ENCODE data around the gene SUMO2.

SUMO2 gene

GRCh38 chr17:75146592-75146991, 36.2 kb downstream of the SUMO2 start:
- Histone ChIP-seq H3K4me1 (ENCODE audit: control insufficient read depth, low read length) (peaks cover 6% of the 10 kb centered on the region; the same call in 1 of the 2 replicates), H3K9me2 (replicated peaks; ENCODE audit: control insufficient read depth, low read length) (no peaks in the 10 kb centered on the region), H3K27ac (ENCODE audit: low read depth, low read length) (no peak overlapping the region), H4K20me1 (ENCODE audit: control insufficient read depth, insufficient read depth, low read depth, low read length) (no peaks in the 10 kb centered on the region; the same call in 1 of the 2 replicates), H3K4me2 (ENCODE audit: low read length) (no peak overlapping the region), H3K9me3 (ENCODE audit: control insufficient read depth, insufficient read depth, low read length) (no peaks in the 10 kb centered on the region), H3K79me2 (ENCODE audit: control insufficient read depth, low read length) (peaks cover 48% of the 10 kb centered on the region), H3K36me3 (ENCODE audit: control insufficient read depth, low read length) (peaks cover 79% of the 10 kb centered on the region), H3K4me3 (ENCODE audit: low read length) (no peak overlapping the region), H3K27me3 (ENCODE audit: control insufficient read depth, low read length) (no peaks in the 10 kb centered on the region), H3F3A (ENCODE audit: control insufficient read depth, insufficient read depth) (peaks cover 8% of the 10 kb centered on the region; the same call in 1 of the 2 replicates)
- no peak for TF ChIP-seq EZH2phosphoT487 (IDR thresholded peaks at IDR 0.05; ENCODE audit: borderline replicate concordance, low read length)
- TF ChIP-seq CTCF (IDR thresholded peaks at IDR 0.05; ENCODE audit: low read depth, low read length, poor library complexity, severe bottlenecking), result no peak

DNA sequence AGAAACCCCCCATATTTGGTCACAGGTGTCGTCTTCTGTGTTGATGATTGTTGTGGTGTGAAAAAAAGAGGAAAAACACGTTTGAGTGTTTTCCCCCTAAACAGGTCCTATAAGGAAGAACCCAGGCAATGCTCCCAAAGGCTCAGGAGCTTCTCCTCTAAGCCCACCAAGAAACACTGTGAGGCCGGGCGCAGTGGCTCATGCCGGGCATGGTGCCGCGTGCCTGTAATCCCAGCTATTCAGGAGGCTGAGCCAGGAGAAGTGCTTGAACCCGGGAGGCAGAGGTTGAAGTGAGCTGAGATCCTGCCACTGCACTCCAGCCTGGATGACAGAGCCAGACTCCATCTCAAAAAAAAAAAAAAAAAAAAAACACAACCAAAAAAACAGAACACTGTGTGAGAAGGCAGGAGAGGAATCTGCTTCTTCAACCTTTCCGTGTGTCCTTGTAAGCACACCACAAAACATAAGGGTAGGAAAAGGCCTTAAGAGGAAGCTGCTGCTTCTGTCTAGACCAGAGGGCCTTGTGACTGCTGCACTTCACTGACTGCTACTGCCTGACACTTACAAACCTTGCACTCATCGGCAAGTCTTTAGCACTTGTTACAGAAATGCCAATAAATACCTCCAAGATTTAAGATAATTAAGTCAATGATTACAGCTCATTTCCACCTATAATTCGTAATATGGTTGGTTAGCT, 37.8 kb downstream of the SUMO2 start:
- no peak overlapping the region for H3K4me3 ChIP-seq (ENCODE audit: low read length)
- no peak overlapping the region for H3K4me2 ChIP-seq (ENCODE audit: low read length)
- H3K36me3 ChIP-seq (ENCODE audit: control insufficient read depth, low read length), result peaks cover 92% of the 10 kb centered on the region
- TF ChIP-seq EZH2phosphoT487 (IDR thresholded peaks at IDR 0.05; ENCODE audit: borderline replicate concordance, low read length), result no peak
- no peak for TF ChIP-seq CTCF (IDR thresholded peaks at IDR 0.05; ENCODE audit: low read depth, low read length, poor library complexity, severe bottlenecking)
- no peak overlapping the region for H3K27ac ChIP-seq (ENCODE audit: low read depth, low read length)
- H3K4me1 ChIP-seq (ENCODE audit: control insufficient read depth, low read length), result peaks cover 15% of the 10 kb centered on the region
- peaks cover 8% of the 10 kb centered on the region; the same call in 1 of the 2 replicates for H3F3A ChIP-seq (ENCODE audit: control insufficient read depth, insufficient read depth)
- no peaks in the 10 kb centered on the region for H3K27me3 ChIP-seq (ENCODE audit: control insufficient read depth, low read length)
- no peaks in the 10 kb centered on the region for H3K9me2 ChIP-seq (replicated peaks; ENCODE audit: control insufficient read depth, low read length)
- no peaks in the 10 kb centered on the region; the same call in 1 of the 2 replicates for H4K20me1 ChIP-seq (ENCODE audit: control insufficient read depth, insufficient read depth, low read depth, low read length)
- H3K79me2 ChIP-seq (ENCODE audit: control insufficient read depth, low read length), result peaks cover 32% of the 10 kb centered on the region
- no peaks in the 10 kb centered on the region for H3K9me3 ChIP-seq (ENCODE audit: control insufficient read depth, insufficient read depth, low read length)

GRCh38 chr17:75142236-75142971, 40.4 kb downstream of the SUMO2 start:
- Histone ChIP-seq H4K20me1 (ENCODE audit: control insufficient read depth, insufficient read depth, low read depth, low read length) (peaks cover 3% of the 10 kb centered on the region; the same call in 1 of the 2 replicates), H3K36me3 (ENCODE audit: control insufficient read depth, low read length) (peaks cover 96% of the 10 kb centered on the region), H3K9me2 (replicated peaks; ENCODE audit: control insufficient read depth, low read length) (no peaks in the 10 kb centered on the region), H3K27ac (ENCODE audit: low read depth, low read length) (no peak overlapping the region), H3K4me2 (ENCODE audit: low read length) (no peak overlapping the region), H3K4me3 (ENCODE audit: low read length) (no peak overlapping the region), H3K4me1 (ENCODE audit: control insufficient read depth, low read length) (peaks cover 15% of the 10 kb centered on the region), H3K9me3 (ENCODE audit: control insufficient read depth, insufficient read depth, low read length) (no peaks in the 10 kb centered on the region), H3K79me2 (ENCODE audit: control insufficient read depth, low read length) (peaks cover 6% of the 10 kb centered on the region; the same call in 1 of the 2 replicates), H3K27me3 (ENCODE audit: control insufficient read depth, low read length) (no peaks in the 10 kb centered on the region), H3F3A (ENCODE audit: control insufficient read depth, insufficient read depth) (peaks cover 13% of the 10 kb centered on the region)
- TF ChIP-seq EZH2phosphoT487 (IDR thresholded peaks at IDR 0.05; ENCODE audit: borderline replicate concordance, low read length) (no peak), CTCF (IDR thresholded peaks at IDR 0.05; ENCODE audit: low read depth, low read length, poor library complexity, severe bottlenecking) (no peak)

Data from DOHH2 (cell line).